HG03457 (cell line): ENCODE data around the gene GPR89A.
"Not testable (repeated sequence)": the region's sequence is repeated elsewhere in the genome, so short reads cannot be mapped to it uniquely, and the experiment has no call there.

Experiments
- ATAC-seq: cut with Tn5 transposase; IDR thresholded peaks from one replicate; pipeline ENCODE4 v1.9.1; 2021; ENCODE audit warnings: moderate number of reproducible peaks; ENCODE audit not compliant: unreplicated experiment

The GPR89A gene

GRCh38 chr1:145607833-145608733 lies at the start of gene GPR89A:
Gene GPR89A (plus strand): TSS chr1:145607988. CDS start chr1:145608134, 146 bp downstream.
- peak; percentile 84 for ATAC-seq

GRCh38 chr1:145586820-145587219 lies 21.0 kb upstream of the GPR89A start:
- not testable (repeated sequence) for ATAC-seq

GRCh38 chr1:145590806-145591205 lies 17.0 kb upstream of the GPR89A start:
- ATAC-seq, result not testable (repeated sequence)

- ATAC-seq, result not testable (repeated sequence)
Observed at GRCh38 chr1:145592347-145592746, 15.4 kb upstream of the GPR89A start.

- not testable (repeated sequence) for ATAC-seq
Observed at GRCh38 chr1:145595421-145595820, 12.4 kb upstream of the GPR89A start.

GRCh38 chr1:145596236-145596635 lies 11.6 kb upstream of the GPR89A start:
- ATAC-seq, result not testable (repeated sequence)

GRCh38 chr1:145599426-145599825 lies 8.4 kb upstream of the GPR89A start:
- ATAC-seq, result not testable (repeated sequence)

- no peak for ATAC-seq
Observed at GRCh38 chr1:145601593-145601992, 6.2 kb upstream of the GPR89A start.

- ATAC-seq, result not testable (repeated sequence)
Observed at GRCh38 chr1:145606840-145607239, 948 bp upstream of the GPR89A start.

- ATAC-seq, result not testable (repeated sequence)
Observed at GRCh38 chr1:145607289-145607688, 499 bp upstream of the GPR89A start.

GRCh38 chr1:145610744-145611143 lies 3.0 kb downstream of the GPR89A start:
- ATAC-seq, result not testable (repeated sequence)

GRCh38 chr1:145620073-145620472 lies 12.3 kb downstream of the GPR89A start:
- not testable (repeated sequence) for ATAC-seq

- ATAC-seq, result not testable (repeated sequence)
Observed at GRCh38 chr1:145622177-145622576, 14.4 kb downstream of the GPR89A start.

- ATAC-seq, result not testable (repeated sequence)
Observed at GRCh38 chr1:145636237-145636636, 28.4 kb downstream of the GPR89A start.

- ATAC-seq, result not testable (repeated sequence)
Observed at GRCh38 chr1:145641886-145642285, 34.1 kb downstream of the GPR89A start.

- not testable (repeated sequence) for ATAC-seq
Observed at GRCh38 chr1:145643990-145644389, 36.2 kb downstream of the GPR89A start.

- not testable (repeated sequence) for ATAC-seq
Observed at GRCh38 chr1:145656245-145656943, 48.6 kb downstream of the GPR89A start.

GRCh38 chr1:145662502-145662901 lies 54.7 kb downstream of the GPR89A start:
- not testable (repeated sequence) for ATAC-seq

- ATAC-seq, result not testable (repeated sequence)
Observed at GRCh38 chr1:145665015-145665414, 57.2 kb downstream of the GPR89A start.

GRCh38 chr1:145670995-145671745 lies 63.4 kb downstream of the GPR89A start:
- ATAC-seq, result not testable (repeated sequence)

GRCh38 chr1:145673217-145673616 lies 65.4 kb downstream of the GPR89A start:
- ATAC-seq, result not testable (repeated sequence)
